HG03378 (cell line): Measurements from ENCODE around the gene DNTT.

ENCODE experiments used
- ATAC-seq: cut with Tn5 transposase; IDR thresholded peaks from one replicate; pipeline ENCODE4 v1.9.1; 2021; ENCODE audit warnings: mild to moderate bottlenecking, moderate library complexity; ENCODE audit not compliant: unreplicated experiment

Gene DNTT

GRCh38 chr10:96374985-96375830 lies 71.0 kb downstream of the DNTT start:
- peak; percentile 74 for ATAC-seq

DNA sequence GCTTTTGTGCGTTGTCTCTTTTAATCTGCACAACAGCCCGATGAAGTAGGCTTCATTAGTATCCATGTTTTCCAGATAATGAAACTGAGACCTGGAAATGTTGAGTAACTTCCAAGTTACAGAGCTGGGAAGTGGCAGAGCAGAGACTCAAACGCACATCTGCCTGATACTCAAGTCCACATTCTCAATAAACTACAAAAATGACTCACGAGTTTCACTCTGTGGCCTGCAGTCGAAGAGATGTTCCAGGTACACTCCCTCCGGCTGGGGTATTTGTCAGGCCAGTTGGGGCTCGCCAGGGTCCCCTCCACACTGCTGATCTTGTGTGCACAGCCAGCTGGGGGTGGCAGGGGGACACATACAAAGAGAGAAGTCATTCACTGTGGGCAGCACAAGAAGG lies 72.2 kb downstream of the DNTT start:
- ATAC-seq, result no peak

GRCh38 chr10:96377816-96378294 lies 73.6 kb downstream of the DNTT start:
- no peak for ATAC-seq

DNA sequence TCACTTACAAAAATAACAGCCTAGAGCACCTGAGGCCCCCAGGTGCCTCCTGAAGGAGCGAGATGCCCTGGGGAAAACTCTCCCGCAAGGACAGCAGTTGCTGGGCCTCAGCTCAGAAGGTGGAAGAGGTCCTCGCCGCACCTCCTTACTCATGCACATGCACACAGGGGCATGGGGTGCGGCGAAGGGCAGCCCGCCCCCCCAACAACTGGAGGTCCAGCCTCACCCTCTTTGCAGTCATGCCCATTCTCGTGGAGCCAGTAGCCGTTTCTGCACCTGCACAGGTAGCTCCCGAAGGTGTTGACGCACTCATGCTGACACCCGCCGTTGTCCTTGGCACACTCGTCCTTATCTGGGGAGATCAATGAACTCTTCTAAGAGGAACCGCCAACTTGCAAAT lies 74.5 kb downstream of the DNTT start:
- no peak for ATAC-seq

GRCh38 chr10:96379758-96380157 lies 75.5 kb downstream of the DNTT start:
- no peak for ATAC-seq

DNA sequence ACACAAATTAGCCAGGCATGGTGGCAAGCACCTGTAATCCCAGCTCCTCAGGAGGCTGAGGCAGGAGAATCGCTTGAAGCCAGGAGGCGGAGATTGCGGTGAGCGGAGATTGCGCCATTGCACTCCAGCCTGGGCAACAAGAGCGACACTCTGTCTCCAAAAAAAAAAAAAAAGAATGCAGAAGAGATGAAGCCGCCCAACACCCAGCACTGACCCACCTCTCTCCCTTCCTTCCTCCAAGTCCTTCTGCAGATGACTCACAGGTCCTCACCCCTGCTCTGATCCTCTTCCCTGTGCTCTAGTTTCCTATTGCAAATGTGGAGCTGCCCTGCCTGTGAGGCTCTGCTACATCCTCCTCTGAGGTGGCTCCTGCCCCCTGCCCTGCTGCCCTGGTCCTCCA lies 76.6 kb downstream of the DNTT start:
- no peak for ATAC-seq

DNA sequence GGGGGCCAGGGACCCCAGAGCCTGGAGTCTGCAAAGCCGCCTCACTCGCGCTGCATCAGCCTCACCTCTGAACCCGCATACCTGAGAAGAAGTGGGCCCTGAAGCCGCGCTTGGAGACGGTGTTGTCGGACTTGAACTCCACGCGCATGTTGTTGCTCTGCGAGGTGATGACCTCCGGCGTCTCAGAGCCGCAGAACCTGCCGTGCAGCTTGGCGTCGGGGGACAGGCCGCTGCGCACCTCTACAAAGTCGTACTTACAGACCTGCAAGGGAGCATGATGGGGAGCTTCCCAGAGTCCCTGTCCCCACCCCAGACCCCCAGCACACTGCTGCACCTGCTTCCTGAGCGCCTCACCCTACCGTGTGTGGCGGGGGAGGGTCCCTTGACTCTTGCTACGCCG lies 80.3 kb downstream of the DNTT start:
- no peak for ATAC-seq

DNA sequence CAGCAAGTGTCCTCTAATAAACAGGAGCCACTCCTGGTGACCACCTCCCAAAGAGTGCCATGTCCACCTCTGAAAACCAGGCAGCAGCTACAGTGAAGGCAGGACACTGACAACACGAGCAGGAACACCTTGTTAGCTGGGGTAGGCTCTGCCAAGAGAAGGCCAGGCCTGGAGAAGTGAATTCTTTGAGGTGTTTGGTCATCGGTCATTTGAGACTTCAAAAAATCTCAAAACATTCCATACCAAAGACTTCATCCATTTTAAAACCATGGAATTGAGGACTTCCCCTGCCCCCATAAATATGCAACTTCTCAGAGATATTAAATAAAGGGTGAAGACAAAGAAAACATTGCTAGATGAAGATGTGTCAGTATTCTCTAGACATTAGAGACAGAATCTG lies 82.9 kb downstream of the DNTT start:
- ATAC-seq, result no peak

- no peak for ATAC-seq
These were observed 83.4 kb downstream of the DNTT start for GRCh38 chr10:96387601-96388000.
